Activated T-helper 2 cell treated with anti-CD3 and anti-CD28 coated beads, Interferon-gamma antibody, Interleukin-2, Interleukin-4, amounts not matched to agents 10 μg/mL and 5 μg/mL and 100 μg/mL, durations not matched to agents 14 hours and 24 hours and 36 hours (primary cell): ENCODE results near the gene RSPH9. TPM values are rescaled to one million over a fixed set of nuclear protein-coding genes. Genes with fewer than 3 reads are reported as not detected.
"Not testable (repeated sequence)": the region's sequence is repeated elsewhere in the genome, so short reads cannot be mapped to it uniquely, and the experiment has no call there.

Source experiments
- DNase-seq: peaks from one replicate; pipeline ENCODE4 v3.0.0; 2021; ENCODE audit warnings: low spot score
- H3K27ac Mint-ChIP-seq: one replicate; pipeline ENCODE4 v1.8.0; 2021; ENCODE audit warnings: mixed read lengths
- H3K27me3 Mint-ChIP-seq: one replicate; pipeline ENCODE4 v1.8.0; 2021; ENCODE audit warnings: low read depth, mixed read lengths
- H3K36me3 Mint-ChIP-seq: one replicate; pipeline ENCODE4 v1.8.0; 2021; ENCODE audit warnings: low read depth, mixed read lengths
- H3K4me1 Mint-ChIP-seq: one replicate; pipeline ENCODE4 v1.8.0; 2021; ENCODE audit warnings: low read depth, mixed read lengths
- H3K4me3 Mint-ChIP-seq: one replicate; pipeline ENCODE4 v1.8.0; 2021; ENCODE audit warnings: low read depth, mild to moderate bottlenecking, moderate library complexity, mixed read lengths
- H3K9me3 Mint-ChIP-seq: one replicate; pipeline ENCODE4 v1.8.0; 2021; ENCODE audit warnings: mixed read lengths
- intact Hi-C: fragments of 100-400 bp; cut with micrococcal nuclease; formaldehyde crosslinking; loops from one replicate; pipeline ENCODE4 v1.15.1; 2023
- total RNA-seq: library from RNA; stranded (reverse); gene quantifications from 2 replicates; pipeline ENCODE4 v1.2.3, GENCODE V29; 2022

Gene RSPH9
- total RNA-seq, 1 donor from 2014 or later: not detected

- Mint-ChIP-seq H3K4me3 (peak within 1 kb of the TSS; percentile 95), H3K36me3 (peaks cover 24% of the 10 kb centered on the region), H3K4me1 (peaks cover 39% of the 10 kb centered on the region), H3K27me3 (no peaks in the 10 kb centered on the region), H3K27ac (peak within 1 kb of the TSS; percentile 79), H3K9me3 (no peaks in the 10 kb centered on the region)
- peak; percentile 75 for DNase-seq
- intact Hi-C loops: loop anchor here (2.0 kb wide), 1 partner anchor 21 kb away; no protein-coding TSS in a partner anchor
Measured at GRCh38 chr6:43687437-43688347, 42.9 kb downstream of the RSPH9 start, which contains the start of gene MRPS18A. MRPS18A (minus strand) TSS chr6:43687791; CDS start chr6:43687779, 12 bp downstream.

- Mint-ChIP-seq H3K27me3 (no peaks in the 10 kb centered on the region), H3K9me3 (no peaks in the 10 kb centered on the region), H3K36me3 (peaks cover 16% of the 10 kb centered on the region), H3K4me3 (no peak overlapping the region), H3K4me1 (peaks cover 24% of the 10 kb centered on the region), H3K27ac (no peak overlapping the region)
- intact Hi-C loops: loop anchor here (2.0 kb wide), 1 partner anchor 19 kb away; no protein-coding TSS in a partner anchor
- no peak for DNase-seq
Measured at GRCh38 chr6:43689421-43689820, 44.6 kb downstream of the RSPH9 start.

GRCh38 chr6:43695215-43695966, 50.6 kb downstream of the RSPH9 start:
- Mint-ChIP-seq H3K9me3 (no peaks in the 10 kb centered on the region), H3K27me3 (peaks cover 11% of the 10 kb centered on the region), H3K4me3 (no peak overlapping the region), H3K27ac (no peak overlapping the region), H3K36me3 (no peaks in the 10 kb centered on the region), H3K4me1 (no peaks in the 10 kb centered on the region)
- DNase-seq: no peak
- intact Hi-C loops: no loop called here

GRCh38 chr6:43695967-43696291, 51.1 kb downstream of the RSPH9 start:
- Mint-ChIP-seq H3K4me3 (no peak overlapping the region), H3K36me3 (no peaks in the 10 kb centered on the region), H3K4me1 (no peaks in the 10 kb centered on the region), H3K27me3 (peaks cover 11% of the 10 kb centered on the region), H3K27ac (no peak overlapping the region), H3K9me3 (no peaks in the 10 kb centered on the region)
- no peak for DNase-seq
- intact Hi-C loops: no loop called here

- H3K27ac Mint-ChIP-seq: no peak overlapping the region
- peaks cover 16% of the 10 kb centered on the region for H3K27me3 Mint-ChIP-seq
- no peak for DNase-seq
- H3K36me3 Mint-ChIP-seq: no peaks in the 10 kb centered on the region
- no peaks in the 10 kb centered on the region for H3K4me1 Mint-ChIP-seq
- intact Hi-C loops: no loop called here
- H3K9me3 Mint-ChIP-seq: no peaks in the 10 kb centered on the region
- no peak overlapping the region for H3K4me3 Mint-ChIP-seq
Measured at GRCh38 chr6:43697421-43697820, 52.6 kb downstream of the RSPH9 start.

GRCh38 chr6:43698584-43699349, 53.9 kb downstream of the RSPH9 start:
- intact Hi-C loops: no loop called here
- no peaks in the 10 kb centered on the region for H3K4me1 Mint-ChIP-seq
- H3K27me3 Mint-ChIP-seq: peaks cover 17% of the 10 kb centered on the region
- no peak overlapping the region for H3K4me3 Mint-ChIP-seq
- no peak overlapping the region for H3K27ac Mint-ChIP-seq
- no peaks in the 10 kb centered on the region for H3K36me3 Mint-ChIP-seq
- H3K9me3 Mint-ChIP-seq: no peaks in the 10 kb centered on the region
- no peak for DNase-seq

GRCh38 chr6:43699564-43700186, 54.8 kb downstream of the RSPH9 start:
- H3K9me3 Mint-ChIP-seq: no peaks in the 10 kb centered on the region
- intact Hi-C loops: no loop called here

GRCh38 chr6:43700939-43701560, 56.2 kb downstream of the RSPH9 start:
- intact Hi-C loops, H3K9me3 Mint-ChIP-seq, H3K4me1 Mint-ChIP-seq, H3K36me3 Mint-ChIP-seq, H3K4me3 Mint-ChIP-seq, DNase-seq, H3K27ac Mint-ChIP-seq: not testable (repeated sequence)
- H3K27me3 Mint-ChIP-seq: peaks cover 22% of the 10 kb centered on the region

More at GRCh38 chr6:43699564-43700186, 54.8 kb downstream of the RSPH9 start:
- Mint-ChIP-seq H3K4me1 (peaks cover 1% of the 10 kb centered on the region), H3K4me3 (no peak overlapping the region), H3K27me3 (peaks cover 18% of the 10 kb centered on the region), H3K36me3 (no peaks in the 10 kb centered on the region), H3K27ac (no peak overlapping the region)
- DNase-seq: no peak

- H3K27me3 Mint-ChIP-seq: peaks cover 26% of the 10 kb centered on the region
- H3K9me3 Mint-ChIP-seq: no peaks in the 10 kb centered on the region
- H3K36me3 Mint-ChIP-seq: no peaks in the 10 kb centered on the region
- DNase-seq: no peak
- no peak overlapping the region for H3K27ac Mint-ChIP-seq
- intact Hi-C loops: no loop called here
- H3K4me1 Mint-ChIP-seq: peaks cover 12% of the 10 kb centered on the region
- no peak overlapping the region for H3K4me3 Mint-ChIP-seq
Measured at GRCh38 chr6:43702171-43702533, 57.3 kb downstream of the RSPH9 start.

GRCh38 chr6:43702534-43703440, 58.0 kb downstream of the RSPH9 start:
- Mint-ChIP-seq H3K27ac (no peak overlapping the region), H3K9me3 (no peaks in the 10 kb centered on the region), H3K4me3 (no peak overlapping the region), H3K4me1 (peaks cover 12% of the 10 kb centered on the region), H3K36me3 (no peaks in the 10 kb centered on the region), H3K27me3 (peaks cover 26% of the 10 kb centered on the region)
- intact Hi-C loops: no loop called here
- no peak for DNase-seq
